Left ventricle myocardium inferior (tissue), 1 donor: ENCODE data around the gene EMILIN2. TPM values are rescaled to one million over a fixed set of nuclear protein-coding genes. Genes with fewer than 3 reads are reported as not detected.
"Not testable (repeated sequence)": the region's sequence is repeated elsewhere in the genome, so short reads cannot be mapped to it uniquely, and the experiment has no call there.

ENCODE experiments used
- DNase-seq: peaks from one replicate; pipeline ENCODE4 v3.0.0-alpha.2; 2020
- H3K27ac ChIP-seq: fragments of 200-600 bp; replicated peaks from 2 replicates; pipeline ENCODE4 v1.8.0; 2021
- H3K27me3 ChIP-seq: fragments of 200-600 bp; 2 replicates; pipeline ENCODE4 v1.8.0; 2021; ENCODE audit warnings: low read depth
- H3K36me3 ChIP-seq: fragments of 200-600 bp; 2 replicates; pipeline ENCODE4 v1.8.0; 2021
- H3K4me1 ChIP-seq: fragments of 200-600 bp; 2 replicates; pipeline ENCODE4 v1.8.0; 2021
- H3K4me3 ChIP-seq: fragments of 200-600 bp; 2 replicates; pipeline ENCODE4 v1.8.0; 2021; ENCODE audit warnings: mild to moderate bottlenecking, moderate library complexity
- H3K9me3 ChIP-seq: fragments of 200-600 bp; replicated peaks from 2 replicates; pipeline ENCODE4 v1.8.0; 2021
- intact Hi-C: fragments of 100-400 bp; cut with micrococcal nuclease; formaldehyde crosslinking; loops from one replicate; pipeline ENCODE4 v1.11.0; 2022
- long read RNA-seq: library from polyadenylated mRNA; unstranded; transcript quantifications from one replicate; pipeline ENCODE4 v2.0.0, GENCODE V29; 2021
- total RNA-seq: library from RNA; stranded (reverse); fragmentation: NEBNext Ultra II Directional; extraction: Animal tissue kit (Norgen Biotek cat#: 25700); gene quantifications from one replicate; pipeline ENCODE4 v1.2.1, GENCODE V29; 2021
- TF ChIP-seq, protein P1 (sequence below): fragments of 200-600 bp; IDR thresholded peaks from 2 replicates; pipeline ENCODE4 v1.8.0; 2021; ENCODE audit warnings: antibody characterized with exemption, mild to moderate bottlenecking, borderline replicate concordance
- donor health status: DM: no; HTN: yes; CAD: no; lungs with severe emphysema.

Gene EMILIN2
- 12.4 TPM for total RNA-seq
- long read RNA-seq, full-length matches to known transcripts = 23 of 40 reads
- long read RNA-seq, partial matches to known transcripts = 11 of 40 reads
- long read RNA-seq, other reads (novel, unspliced or antisense) = 6 of 40 reads

DNA sequence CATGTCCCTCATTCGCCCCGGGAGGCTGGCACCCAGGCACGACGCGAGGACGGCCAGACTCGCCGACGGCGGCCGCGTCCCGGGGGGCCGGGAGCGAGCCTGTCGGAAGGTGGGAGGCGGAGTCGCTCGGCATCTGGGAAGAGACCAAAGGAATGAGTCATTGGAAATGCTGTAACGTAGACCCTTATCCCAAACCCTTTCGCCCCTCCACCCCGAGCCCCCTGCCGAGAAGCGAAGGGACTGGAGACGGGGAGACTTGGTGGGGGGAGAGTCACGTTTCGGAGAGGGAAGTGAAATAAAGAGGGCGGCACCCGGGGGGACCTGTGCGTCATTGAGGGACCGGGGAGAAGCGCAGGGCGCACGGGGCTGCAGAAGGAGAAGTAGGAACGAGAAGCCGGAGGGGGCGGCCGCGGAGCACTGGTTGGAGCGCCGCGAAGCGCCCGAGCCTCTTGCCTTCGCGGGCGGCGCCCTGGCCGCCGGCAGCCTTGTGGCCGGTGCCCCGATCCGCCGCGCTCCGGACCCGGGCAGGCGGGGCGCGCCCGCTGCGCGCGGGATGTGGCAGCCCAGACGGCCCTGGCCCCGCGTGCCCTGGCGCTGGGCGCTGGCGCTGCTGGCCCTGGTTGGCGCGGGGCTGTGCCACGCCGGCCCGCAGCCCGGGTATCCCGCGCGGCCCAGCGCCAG is at the start of gene EMILIN2:
Gene EMILIN2, plus strand, starts transcription at position 371 of the 681 bp plus-strand sequence. Its CDS starts 183 bp downstream, at position 554.
- H3K27me3 ChIP-seq = peaks cover 68% of the 10 kb centered on the region

DNA sequence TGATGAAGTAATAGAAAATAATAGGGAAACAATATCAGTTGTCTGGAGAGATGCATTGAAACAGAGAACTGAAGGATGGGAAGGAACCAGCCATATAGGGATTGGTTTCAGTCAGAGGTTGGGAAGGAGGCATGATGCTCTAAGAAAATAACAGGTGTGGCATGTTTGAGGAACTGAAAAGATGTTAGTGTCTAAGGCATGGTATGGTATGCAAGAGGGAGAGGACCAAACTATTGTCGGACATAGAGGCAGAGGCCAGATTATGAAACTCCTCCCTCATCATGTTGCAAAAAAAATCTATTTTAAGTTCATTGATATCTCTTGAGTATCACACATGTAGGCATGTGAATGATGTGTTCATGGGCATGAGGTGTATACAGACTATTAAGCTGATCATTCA is 48.9 kb upstream of the EMILIN2 start:
- no peaks in the 10 kb centered on the region for H3K9me3 ChIP-seq
- no peaks in the 10 kb centered on the region for H3K4me1 ChIP-seq
- H3K27ac ChIP-seq = no peak overlapping the region
- intact Hi-C loops = loop anchor here (10.0 kb wide), 1 partner anchor 107 kb away; no protein-coding TSS in a partner anchor
- DNase-seq = no peak
- TF ChIP-seq, protein P1, sequence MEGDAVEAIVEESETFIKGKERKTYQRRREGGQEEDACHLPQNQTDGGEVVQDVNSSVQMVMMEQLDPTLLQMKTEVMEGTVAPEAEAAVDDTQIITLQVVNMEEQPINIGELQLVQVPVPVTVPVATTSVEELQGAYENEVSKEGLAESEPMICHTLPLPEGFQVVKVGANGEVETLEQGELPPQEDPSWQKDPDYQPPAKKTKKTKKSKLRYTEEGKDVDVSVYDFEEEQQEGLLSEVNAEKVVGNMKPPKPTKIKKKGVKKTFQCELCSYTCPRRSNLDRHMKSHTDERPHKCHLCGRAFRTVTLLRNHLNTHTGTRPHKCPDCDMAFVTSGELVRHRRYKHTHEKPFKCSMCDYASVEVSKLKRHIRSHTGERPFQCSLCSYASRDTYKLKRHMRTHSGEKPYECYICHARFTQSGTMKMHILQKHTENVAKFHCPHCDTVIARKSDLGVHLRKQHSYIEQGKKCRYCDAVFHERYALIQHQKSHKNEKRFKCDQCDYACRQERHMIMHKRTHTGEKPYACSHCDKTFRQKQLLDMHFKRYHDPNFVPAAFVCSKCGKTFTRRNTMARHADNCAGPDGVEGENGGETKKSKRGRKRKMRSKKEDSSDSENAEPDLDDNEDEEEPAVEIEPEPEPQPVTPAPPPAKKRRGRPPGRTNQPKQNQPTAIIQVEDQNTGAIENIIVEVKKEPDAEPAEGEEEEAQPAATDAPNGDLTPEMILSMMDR = no peak
- H3K36me3 ChIP-seq = peaks cover 55% of the 10 kb centered on the region
- no peaks in the 10 kb centered on the region for H3K27me3 ChIP-seq
- no peak overlapping the region for H3K4me3 ChIP-seq

More for the DNA sequence above, at the start of gene EMILIN2:
- intact Hi-C loops = no loop called here
- no peaks in the 10 kb centered on the region for H3K9me3 ChIP-seq
- H3K36me3 ChIP-seq = no peaks in the 10 kb centered on the region
- H3K4me3 ChIP-seq = peak within 1 kb of the TSS; percentile 75
- H3K4me1 ChIP-seq = peaks cover 26% of the 10 kb centered on the region
- H3K27ac ChIP-seq = peak within 1 kb of the TSS; percentile 80
- TF ChIP-seq, protein P1 = no peak
- DNase-seq = peak; percentile 75

DNA sequence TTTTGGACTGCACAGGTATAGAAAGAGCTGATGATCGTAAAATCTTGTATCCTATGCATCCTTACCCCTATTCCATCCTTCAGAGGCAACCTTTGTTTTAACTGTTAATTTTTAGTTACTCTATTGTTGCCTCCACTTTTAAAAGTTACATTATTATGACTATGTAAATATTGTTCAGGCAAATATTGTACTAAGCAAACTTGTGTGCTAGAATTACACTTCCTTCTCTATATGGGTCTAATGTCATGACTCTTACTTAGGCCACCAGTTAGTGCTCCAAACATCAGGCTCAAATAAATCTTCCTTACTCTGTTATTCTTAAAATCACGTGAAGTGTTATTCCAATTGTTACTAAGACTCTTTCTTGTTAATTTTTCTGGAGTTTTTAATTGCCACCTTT is 47.4 kb upstream of the EMILIN2 start:
- H3K27ac ChIP-seq = no peak overlapping the region
- peaks cover 58% of the 10 kb centered on the region for H3K36me3 ChIP-seq
- no peaks in the 10 kb centered on the region for H3K27me3 ChIP-seq
- intact Hi-C loops = loop anchor here (10.0 kb wide), 1 partner anchor 105 kb away; no protein-coding TSS in a partner anchor
- DNase-seq = no peak
- no peak overlapping the region for H3K4me3 ChIP-seq
- no peaks in the 10 kb centered on the region for H3K9me3 ChIP-seq
- TF ChIP-seq, protein P1 = no peak
- no peaks in the 10 kb centered on the region for H3K4me1 ChIP-seq

DNA sequence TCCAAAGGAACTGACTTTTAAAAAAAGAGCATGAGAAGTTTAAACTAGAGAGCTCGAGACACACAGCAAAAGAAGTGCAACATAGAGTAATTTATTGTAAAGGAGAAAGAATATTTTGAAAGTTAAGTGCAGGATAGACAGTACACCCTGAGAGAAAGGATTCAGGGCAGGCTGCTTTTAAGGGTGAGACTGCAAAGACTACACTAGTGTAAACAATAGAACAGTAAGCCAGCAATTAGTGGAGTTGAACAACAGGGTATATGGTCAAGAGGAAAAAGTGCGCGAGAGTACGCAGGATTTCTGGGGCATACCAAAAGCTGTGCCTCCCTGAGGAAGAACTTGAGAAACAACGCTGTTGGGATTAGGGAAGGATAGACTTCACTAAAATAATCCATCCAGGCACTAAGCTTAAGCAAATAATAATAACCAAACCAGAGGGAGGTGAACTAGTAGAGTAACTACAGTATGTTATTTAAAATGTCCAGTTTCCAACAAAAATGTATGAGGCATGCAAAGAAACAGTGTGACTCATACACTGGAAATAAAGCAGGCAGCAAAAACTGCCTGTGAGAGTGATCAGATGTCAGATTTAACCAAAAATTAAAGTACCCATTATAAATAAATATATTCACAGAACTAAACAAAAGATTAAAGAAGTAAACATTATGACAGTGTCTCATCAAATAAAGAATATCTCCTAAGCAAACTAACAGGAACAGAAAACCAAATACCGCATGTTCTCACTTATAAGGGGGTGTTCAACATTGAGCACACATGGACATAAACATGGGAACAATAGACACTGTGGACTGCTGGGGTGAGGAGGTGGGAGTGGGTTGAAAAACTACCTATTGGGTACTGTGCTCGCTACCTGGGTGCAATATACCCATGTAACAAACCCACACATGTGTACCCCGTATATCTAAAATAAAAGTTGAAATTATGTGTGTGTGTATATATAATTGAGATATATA is 40.5 kb upstream of the EMILIN2 start:
- Histone ChIP-seq H3K4me1 (no peaks in the 10 kb centered on the region), H3K27ac (no peak overlapping the region), H3K9me3 (peaks cover 19% of the 10 kb centered on the region), H3K27me3 (no peaks in the 10 kb centered on the region), H3K4me3 (no peak overlapping the region), H3K36me3 (peaks cover 21% of the 10 kb centered on the region)
- TF ChIP-seq, protein P1 = no peak
- intact Hi-C loops = no loop called here
- no peak for DNase-seq

DNA sequence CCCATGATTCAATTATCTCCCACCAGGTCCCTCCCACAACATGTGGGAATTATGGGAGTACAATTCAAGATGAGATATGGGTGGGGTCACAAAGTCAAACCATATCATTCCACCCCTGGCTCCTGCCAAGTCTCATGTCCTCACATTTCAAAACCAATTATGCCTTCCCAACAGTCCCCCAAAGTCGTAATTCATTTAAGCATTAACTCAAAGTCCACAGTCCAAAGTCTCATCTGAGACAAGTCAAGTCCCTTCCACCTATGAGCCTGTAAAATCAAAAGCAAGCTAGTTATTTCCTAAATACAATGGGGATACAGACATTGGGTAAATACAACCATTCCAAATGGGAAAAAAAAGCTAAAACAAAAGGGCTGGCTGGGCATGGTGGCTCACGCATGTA is 38.2 kb upstream of the EMILIN2 start:
- intact Hi-C loops, H3K4me3 ChIP-seq: not testable (repeated sequence)
- H3K9me3 ChIP-seq = peaks cover 36% of the 10 kb centered on the region

GRCh38 chr18:2809666-2810183 is 37.1 kb upstream of the EMILIN2 start:
- peaks cover 47% of the 10 kb centered on the region for H3K9me3 ChIP-seq
- H3K27me3 ChIP-seq, H3K27ac ChIP-seq, DNase-seq, intact Hi-C loops, H3K4me3 ChIP-seq, H3K4me1 ChIP-seq: not testable (repeated sequence)
- H3K36me3 ChIP-seq = peaks cover 12% of the 10 kb centered on the region

More for the DNA sequence above, 38.2 kb upstream of the EMILIN2 start:
- DNase-seq, H3K4me1 ChIP-seq, H3K27ac ChIP-seq, H3K27me3 ChIP-seq: not testable (repeated sequence)
- H3K36me3 ChIP-seq = peaks cover 21% of the 10 kb centered on the region
